Measurements from ENCODE around the gene UPK1A.
A peak's percentile ranks its signal among the peaks of the same experiment; 100 is the strongest.

DNA sequence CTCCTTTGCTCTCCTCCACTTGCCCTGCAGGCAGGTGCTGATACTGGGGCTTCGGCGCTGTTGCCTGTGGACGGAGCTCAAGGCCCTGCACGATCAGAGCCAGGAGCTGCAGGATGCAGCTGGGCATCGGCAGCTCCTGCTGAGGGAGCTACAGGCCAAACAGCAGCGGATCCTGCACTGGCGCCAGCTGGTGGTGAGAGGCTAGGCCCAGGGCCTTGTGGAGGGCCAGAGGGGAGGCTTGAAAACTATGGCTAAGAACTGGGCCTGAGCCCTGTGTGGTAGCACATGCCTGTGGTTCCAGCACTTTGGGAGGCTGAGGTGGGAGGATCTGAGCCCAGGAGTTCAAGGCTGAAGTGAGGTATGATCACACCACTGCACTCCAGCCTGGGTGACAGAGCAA lies 47.5 kb upstream of the UPK1A start:
- TF ChIP-seq, protein P1, sequence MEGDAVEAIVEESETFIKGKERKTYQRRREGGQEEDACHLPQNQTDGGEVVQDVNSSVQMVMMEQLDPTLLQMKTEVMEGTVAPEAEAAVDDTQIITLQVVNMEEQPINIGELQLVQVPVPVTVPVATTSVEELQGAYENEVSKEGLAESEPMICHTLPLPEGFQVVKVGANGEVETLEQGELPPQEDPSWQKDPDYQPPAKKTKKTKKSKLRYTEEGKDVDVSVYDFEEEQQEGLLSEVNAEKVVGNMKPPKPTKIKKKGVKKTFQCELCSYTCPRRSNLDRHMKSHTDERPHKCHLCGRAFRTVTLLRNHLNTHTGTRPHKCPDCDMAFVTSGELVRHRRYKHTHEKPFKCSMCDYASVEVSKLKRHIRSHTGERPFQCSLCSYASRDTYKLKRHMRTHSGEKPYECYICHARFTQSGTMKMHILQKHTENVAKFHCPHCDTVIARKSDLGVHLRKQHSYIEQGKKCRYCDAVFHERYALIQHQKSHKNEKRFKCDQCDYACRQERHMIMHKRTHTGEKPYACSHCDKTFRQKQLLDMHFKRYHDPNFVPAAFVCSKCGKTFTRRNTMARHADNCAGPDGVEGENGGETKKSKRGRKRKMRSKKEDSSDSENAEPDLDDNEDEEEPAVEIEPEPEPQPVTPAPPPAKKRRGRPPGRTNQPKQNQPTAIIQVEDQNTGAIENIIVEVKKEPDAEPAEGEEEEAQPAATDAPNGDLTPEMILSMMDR (conservative IDR thresholded peaks at IDR 0.05; ENCODE audit: low read length) = 0 out of 2 replicates have a peak, but pooled peaks have one; percentile 23
- TF ChIP-seq EZH2phosphoT487 (IDR thresholded peaks at IDR 0.05; ENCODE audit: borderline replicate concordance, low read depth, low read length) = no peak
